Subcutaneous adipose tissue (tissue), 4 donors: Measurements from ENCODE around the gene LMAN1L. TPM values are rescaled to one million over a fixed set of nuclear protein-coding genes. Genes with fewer than 3 reads are reported as not detected.

Source experiments
- CTCF ChIP-seq: fragments of 450-650 bp; IDR thresholded peaks from one replicate; pipeline ENCODE4 v1.5.1; 2016; ENCODE audit warnings: low read depth, mild to moderate bottlenecking, control low read depth, antibody characterized with exemption, moderate library complexity
- total RNA-seq, 4 donors: library from RNA; depleted of rRNA; stranded (reverse); fragments of >200 nt; gene quantifications; one replicate each; pipeline ENCODE4 v1.1.0, GENCODE V29; 2016

Gene LMAN1L
- total RNA-seq, 4 donors from 2014 or later, result not detected

- TF ChIP-seq CTCF, result no peak
These were observed 25.0 kb downstream of the LMAN1L start for GRCh38 chr15:74837482-74838136.

- TF ChIP-seq CTCF, result no peak
These were observed 25.5 kb downstream of the LMAN1L start for GRCh38 chr15:74838137-74838516.

- TF ChIP-seq CTCF, result no peak
These were observed 26.3 kb downstream of the LMAN1L start for GRCh38 chr15:74838746-74839525.

- TF ChIP-seq CTCF, result no peak
These were observed 27.1 kb downstream of the LMAN1L start for GRCh38 chr15:74839526-74840395.

GRCh38 chr15:74840851-74841775 is 28.5 kb downstream of the LMAN1L start:
- TF ChIP-seq CTCF, result no peak

- no peak for TF ChIP-seq CTCF
These were observed 29.3 kb downstream of the LMAN1L start for GRCh38 chr15:74841891-74842373.
